ENCODE data around the gene THAP12.

THAP12 gene

DNA sequence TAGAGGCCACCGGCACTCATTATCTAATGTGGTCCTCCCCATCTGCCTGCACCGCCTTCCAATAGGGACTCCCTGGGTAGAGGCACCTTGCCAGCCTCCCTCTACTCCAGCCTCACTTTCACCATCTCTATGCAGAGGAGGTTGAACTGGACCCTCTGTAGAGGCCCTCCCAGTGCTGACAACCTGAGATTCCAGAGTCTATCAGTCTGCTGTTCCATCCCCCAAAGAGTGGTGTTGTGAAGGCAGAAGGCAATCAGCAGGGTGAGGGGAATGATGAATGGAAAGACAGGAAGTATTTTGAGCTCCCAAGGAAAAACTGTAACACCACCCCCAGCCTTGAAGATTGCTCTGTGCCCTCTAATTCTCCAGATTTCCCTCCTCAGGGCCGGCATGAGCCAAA lies 77.9 kb downstream of the THAP12 start:
- TF ChIP-seq POLR2AphosphoS5 (IDR thresholded peaks at IDR 0.05; ENCODE audit: low read depth, low read length) (no peak), TAF1 (IDR thresholded peaks at IDR 0.05; ENCODE audit: borderline replicate concordance, insufficient read depth, low read length) (no peak), SIN3A (IDR thresholded peaks at IDR 0.05; ENCODE audit: borderline replicate concordance, insufficient read depth, low read length) (no peak), FOXP2 (optimal IDR thresholded peaks at IDR 0.05; ENCODE audit: borderline replicate concordance, extremely low read depth, extremely low read length, insufficient read depth) (no peak)
- TF ChIP-seq, protein P1, sequence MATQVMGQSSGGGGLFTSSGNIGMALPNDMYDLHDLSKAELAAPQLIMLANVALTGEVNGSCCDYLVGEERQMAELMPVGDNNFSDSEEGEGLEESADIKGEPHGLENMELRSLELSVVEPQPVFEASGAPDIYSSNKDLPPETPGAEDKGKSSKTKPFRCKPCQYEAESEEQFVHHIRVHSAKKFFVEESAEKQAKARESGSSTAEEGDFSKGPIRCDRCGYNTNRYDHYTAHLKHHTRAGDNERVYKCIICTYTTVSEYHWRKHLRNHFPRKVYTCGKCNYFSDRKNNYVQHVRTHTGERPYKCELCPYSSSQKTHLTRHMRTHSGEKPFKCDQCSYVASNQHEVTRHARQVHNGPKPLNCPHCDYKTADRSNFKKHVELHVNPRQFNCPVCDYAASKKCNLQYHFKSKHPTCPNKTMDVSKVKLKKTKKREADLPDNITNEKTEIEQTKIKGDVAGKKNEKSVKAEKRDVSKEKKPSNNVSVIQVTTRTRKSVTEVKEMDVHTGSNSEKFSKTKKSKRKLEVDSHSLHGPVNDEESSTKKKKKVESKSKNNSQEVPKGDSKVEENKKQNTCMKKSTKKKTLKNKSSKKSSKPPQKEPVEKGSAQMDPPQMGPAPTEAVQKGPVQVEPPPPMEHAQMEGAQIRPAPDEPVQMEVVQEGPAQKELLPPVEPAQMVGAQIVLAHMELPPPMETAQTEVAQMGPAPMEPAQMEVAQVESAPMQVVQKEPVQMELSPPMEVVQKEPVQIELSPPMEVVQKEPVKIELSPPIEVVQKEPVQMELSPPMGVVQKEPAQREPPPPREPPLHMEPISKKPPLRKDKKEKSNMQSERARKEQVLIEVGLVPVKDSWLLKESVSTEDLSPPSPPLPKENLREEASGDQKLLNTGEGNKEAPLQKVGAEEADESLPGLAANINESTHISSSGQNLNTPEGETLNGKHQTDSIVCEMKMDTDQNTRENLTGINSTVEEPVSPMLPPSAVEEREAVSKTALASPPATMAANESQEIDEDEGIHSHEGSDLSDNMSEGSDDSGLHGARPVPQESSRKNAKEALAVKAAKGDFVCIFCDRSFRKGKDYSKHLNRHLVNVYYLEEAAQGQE (IDR thresholded peaks at IDR 0.05; ENCODE audit: insufficient read depth in 1 of 2, low read depth in 2 of 2, low read length in 2 of 2): no peak

Data from PFSK-1 (cell line).